ENCODE results near the gene DMWD. TPM values are rescaled to one million over a fixed set of nuclear protein-coding genes. Genes with fewer than 3 reads are reported as not detected.

DMWD gene
- total RNA-seq, 1 donor from 2014 or later: 69.2 TPM

- Histone ChIP-seq H3K27ac (replicated peaks) (no peak overlapping the region), H3K4me3 (no peak overlapping the region), H3K9me3 (replicated peaks) (no peaks in the 10 kb centered on the region), H3K36me3 (no peaks in the 10 kb centered on the region), H3K4me1 (peaks cover 12% of the 10 kb centered on the region), H3K27me3 (ENCODE audit: low read depth) (no peaks in the 10 kb centered on the region)
- DNase-seq: peak; percentile 56
- intact Hi-C loops (cut with micrococcal nuclease): no loop called here
- TF ChIP-seq CTCF (IDR thresholded peaks at IDR 0.05; ENCODE audit: borderline replicate concordance): peak; percentile 94
These were observed 6.4 kb upstream of the DMWD start for GRCh38 chr19:45798995-45799517.

GRCh38 chr19:45794627-45795026 is 2.0 kb upstream of the DMWD start:
- Histone ChIP-seq H3K27ac (replicated peaks) (no peak overlapping the region), H3K4me1 (peaks cover 39% of the 10 kb centered on the region)
- intact Hi-C loops (cut with micrococcal nuclease): no loop called here

GRCh38 chr19:45793876-45794275 is 1.2 kb upstream of the DMWD start:
- no peak overlapping the region for H3K4me3 ChIP-seq
- no peaks in the 10 kb centered on the region for H3K9me3 ChIP-seq (replicated peaks)
- peaks cover 21% of the 10 kb centered on the region for H3K36me3 ChIP-seq
- TF ChIP-seq CTCF (IDR thresholded peaks at IDR 0.05; ENCODE audit: borderline replicate concordance): no peak
- intact Hi-C loops (cut with micrococcal nuclease): no loop called here
- no peak for DNase-seq
- H3K27me3 ChIP-seq (ENCODE audit: low read depth): no peaks in the 10 kb centered on the region
- H3K27ac ChIP-seq (replicated peaks): no peak overlapping the region
- H3K4me1 ChIP-seq: peaks cover 39% of the 10 kb centered on the region

More at GRCh38 chr19:45794627-45795026, 2.0 kb upstream of the DMWD start:
- Histone ChIP-seq H3K4me3 (no peak overlapping the region), H3K36me3 (peaks cover 13% of the 10 kb centered on the region), H3K27me3 (ENCODE audit: low read depth) (no peaks in the 10 kb centered on the region), H3K9me3 (replicated peaks) (no peaks in the 10 kb centered on the region)
- no peak for DNase-seq
- TF ChIP-seq CTCF (IDR thresholded peaks at IDR 0.05; ENCODE audit: borderline replicate concordance): no peak

- no peaks in the 10 kb centered on the region for H3K9me3 ChIP-seq (replicated peaks)
- TF ChIP-seq CTCF (IDR thresholded peaks at IDR 0.05; ENCODE audit: borderline replicate concordance): no peak
- no peak for DNase-seq
- no peaks in the 10 kb centered on the region for H3K27me3 ChIP-seq (ENCODE audit: low read depth)
- peak overlapping the region; percentile 80 for H3K4me3 ChIP-seq
- H3K27ac ChIP-seq (replicated peaks): peak overlapping the region; percentile 92
- intact Hi-C loops (cut with micrococcal nuclease): no loop called here
- H3K4me1 ChIP-seq: peaks cover 41% of the 10 kb centered on the region
- peaks cover 28% of the 10 kb centered on the region for H3K36me3 ChIP-seq
These were observed 526 bp upstream of the DMWD start for GRCh38 chr19:45793178-45793564.

GRCh38 chr19:45791744-45792469 is 738 bp downstream of the DMWD start:
- intact Hi-C loops (cut with micrococcal nuclease): no loop called here
- H3K27me3 ChIP-seq (ENCODE audit: low read depth): no peaks in the 10 kb centered on the region

More at GRCh38 chr19:45791744-45792469, 738 bp downstream of the DMWD start:
- H3K27ac ChIP-seq (replicated peaks): peak overlapping the region; percentile 92
- H3K4me3 ChIP-seq: peak overlapping the region; percentile 80
- peaks cover 49% of the 10 kb centered on the region for H3K4me1 ChIP-seq
- no peak for TF ChIP-seq CTCF (IDR thresholded peaks at IDR 0.05; ENCODE audit: borderline replicate concordance)
- peaks cover 34% of the 10 kb centered on the region for H3K36me3 ChIP-seq
- no peaks in the 10 kb centered on the region for H3K9me3 ChIP-seq (replicated peaks)
- no peak for DNase-seq
